Lower leg skin (tissue), 4 donors: Measurements from ENCODE around the gene TP53INP2. TPM values are rescaled to one million over a fixed set of nuclear protein-coding genes. Genes with fewer than 3 reads are reported as not detected.

Experiments
- DNase-seq, 2 donors: peaks; one replicate each; pipeline ENCODE4 v3.0.0-alpha.2; 2019; ENCODE audit warnings: low spot score in 2 of 2
- H3K4me3 ChIP-seq: fragments of 200-600 bp; sonication (generic); 2 replicates; pipeline ENCODE4 v1.5.1; 2017; ENCODE audit warnings: mild to moderate bottlenecking, low read depth; ENCODE audit not compliant: poor library complexity, severe bottlenecking
- CTCF ChIP-seq, 3 donors: fragments of 450-650 bp; IDR thresholded peaks; one replicate each; pipeline ENCODE4 v1.5.1; 2016; ENCODE audit warnings: antibody characterized with exemption in 3 of 3, mild to moderate bottlenecking in 3 of 3, moderate library complexity in 2 of 3
- POLR2A ChIP-seq, 2 donors: fragments of 450-650 bp; IDR thresholded peaks; one replicate each; pipeline ENCODE4 v1.6.1; 2016 to 2017; ENCODE audit warnings: antibody characterized with exemption in 2 of 2, mild to moderate bottlenecking in 1 of 2, moderate library complexity in 1 of 2
- WGBS, 2 donors: methylation state at CpG; one replicate each; pipeline ENCODE4 v1.1.5; 2018; 5-methylcytosine and 5-hydroxymethylcytosine counted together
- intact Hi-C: fragments of 100-400 bp; cut with DNase I; formaldehyde crosslinking; loops from one replicate; pipeline ENCODE4 v1.15.0; 2023; ENCODE audit warnings: low total_unique reads
- total RNA-seq, 4 donors: library from RNA; depleted of rRNA; stranded (reverse); fragments of >200 nt; gene quantifications; one replicate each; pipeline ENCODE4 v1.1.0, GENCODE V29; 2016

TP53INP2 gene
- total RNA-seq, 4 donors from 2014 or later, result 3.8 to 12.0 (median 8.5) TPM

GRCh38 chr20:34755367-34755766 is 51.2 kb downstream of the TP53INP2 start:
- DNase-seq, result no peak
- H3K4me3 ChIP-seq, result no peak overlapping the region
- TF ChIP-seq CTCF (IDR thresholded peaks at IDR 0.05) (no peak), POLR2A (IDR thresholded peaks at IDR 0.05) (no peak)
- intact Hi-C loops, result no loop called here
- 93 to 98% methylated on average over 1 of the region's 1 CpG for WGBS, 2 donors

- no peak for TF ChIP-seq CTCF (IDR thresholded peaks at IDR 0.05)
- DNase-seq, result no peak
- intact Hi-C loops, result loop anchor here (10.0 kb wide), 1 partner anchor 177 kb away; no protein-coding TSS in a partner anchor
- 46 to 100% methylated on average over 1 of the region's 1 CpG for WGBS, 2 donors
- H3K4me3 ChIP-seq, result no peak overlapping the region
Observed at GRCh38 chr20:34762031-34762555, 57.9 kb downstream of the TP53INP2 start.

Other genes starting within 250 kb of the TP53INP2 start
- gene DYNLRB1, start 187.9 kb upstream of the TP53INP2 start, total RNA-seq, result 100 to 1,000 TPM; 162 to 232 (median 193) TPM
- 100 to 1,000 TPM; 127 to 293 (median 147) TPM for gene MAP1LC3A, start 145.6 kb upstream of the TP53INP2 start, total RNA-seq
- 10 to 100 TPM in 1 of 4 donors, 1 to 10 TPM in 3; 5.1 to 16.4 (median 8.5) TPM for gene PIGU, start 27.3 kb upstream of the TP53INP2 start, total RNA-seq
- 10 to 100 TPM; 20.9 to 37.6 (median 29.9) TPM for gene NCOA6, start 121.3 kb downstream of the TP53INP2 start, total RNA-seq
- 10 to 100 TPM in 2 of 4 donors, 1 to 10 TPM in 2; 8.6 to 12.9 (median 9.6) TPM for gene GGT7, start 168.5 kb downstream of the TP53INP2 start, total RNA-seq
- gene ACSS2, start 172.3 kb downstream of the TP53INP2 start, total RNA-seq, result 10 to 100 TPM; 54.3 to 98.1 (median 71.5) TPM